Omental fat pad (tissue), 4 donors: Measurements from ENCODE around the gene FSCN2. TPM values are rescaled to one million over a fixed set of nuclear protein-coding genes. Genes with fewer than 3 reads are reported as not detected.
A peak's percentile ranks its signal among the peaks of the same experiment; 100 is the strongest.

Source experiments
- ATAC-seq: fragments of 150-250 bp; one replicate; pipeline ENCODE4 v1.9.1; 2016; ENCODE audit warnings: mild to moderate bottlenecking, moderate library complexity; ENCODE audit not compliant: low FRiP score
- DNase-seq: peaks from one replicate; pipeline ENCODE4 v3.0.0-alpha.2; 2019; ENCODE audit warnings: low spot score
- CTCF ChIP-seq, 3 donors: fragments of 450-650 bp; IDR thresholded peaks; one replicate each; pipeline ENCODE4 v1.5.1; 2016 to 2017; ENCODE audit warnings: antibody characterized with exemption in 3 of 3, mild to moderate bottlenecking in 3 of 3, moderate library complexity in 2 of 3
- total RNA-seq, 4 donors: library from RNA; depleted of rRNA; stranded (reverse); fragments of >200 nt; gene quantifications; one replicate each; pipeline ENCODE4 v1.1.0, GENCODE V29; 2016

The FSCN2 gene
- total RNA-seq, 4 donors from 2014 or later: 0.31 to 0.95 (median 0.36) TPM; not detected in 1

GRCh38 chr17:81482673-81483072, 45.5 kb upstream of the FSCN2 start:
- no peak for TF ChIP-seq CTCF (IDR thresholded peaks at IDR 0.05)
- DNase-seq: no peak
- no peak for ATAC-seq

- no peak for ATAC-seq
- TF ChIP-seq CTCF (IDR thresholded peaks at IDR 0.05): no peak
- DNase-seq: no peak
These were observed 44.9 kb upstream of the FSCN2 start for GRCh38 chr17:81483085-81483861.

- ATAC-seq: no peak
These were observed 44.3 kb upstream of the FSCN2 start for GRCh38 chr17:81483862-81484194.

GRCh38 chr17:81484195-81484979, 43.8 kb upstream of the FSCN2 start:
- DNase-seq (peak; percentile 72), ATAC-seq (peak; percentile 86)
- TF ChIP-seq CTCF (IDR thresholded peaks at IDR 0.05): peak in 2 of 3 donors; percentile 92 to 98

More at GRCh38 chr17:81483862-81484194, 44.3 kb upstream of the FSCN2 start:
- no peak for TF ChIP-seq CTCF (IDR thresholded peaks at IDR 0.05)
- no peak for DNase-seq

GRCh38 chr17:81486199-81486810, 41.9 kb upstream of the FSCN2 start:
- no peak for ATAC-seq

GRCh38 chr17:81487089-81487486, 41.1 kb upstream of the FSCN2 start:
- DNase-seq (no peak), ATAC-seq (no peak)
- no peak for TF ChIP-seq CTCF (IDR thresholded peaks at IDR 0.05)

More at GRCh38 chr17:81486199-81486810, 41.9 kb upstream of the FSCN2 start:
- DNase-seq: no peak
- no peak for TF ChIP-seq CTCF (IDR thresholded peaks at IDR 0.05)
